Fibroblast of mammary gland (primary cell): ENCODE measurements around the gene CHMP6.

Experiments used
- DNase-seq: peaks from one replicate; pipeline ENCODE4 v3.0.0-alpha.2; 2010; ENCODE audit warnings: low read depth
- H3K4me3 ChIP-seq: 2 replicates; pipeline ENCODE4 v1.5.1; 2011; ENCODE audit warnings: low read depth, mild to moderate bottlenecking, low read length, moderate library complexity; ENCODE audit not compliant: control insufficient read depth
- CTCF ChIP-seq: conservative IDR thresholded peaks from 2 replicates; pipeline ENCODE4 v1.5.1; 2011; ENCODE audit warnings: low read depth, low read length, inconsistent platforms; ENCODE audit not compliant: control insufficient read depth, insufficient read depth

The CHMP6 gene

GRCh38 chr17:80967404-80967872 lies 24.2 kb upstream of the CHMP6 start:
- H3K4me3 ChIP-seq, result no peak overlapping the region
- no peak for DNase-seq
- no peak for TF ChIP-seq CTCF

GRCh38 chr17:80968602-80969029 lies 23.0 kb upstream of the CHMP6 start:
- no peak for TF ChIP-seq CTCF
- no peak for DNase-seq
- no peak overlapping the region for H3K4me3 ChIP-seq

- TF ChIP-seq CTCF, result no peak
Measured at GRCh38 chr17:80969030-80969673, 22.5 kb upstream of the CHMP6 start.

GRCh38 chr17:80969674-80970043 lies 22.0 kb upstream of the CHMP6 start:
- DNase-seq, result no peak
- no peak for TF ChIP-seq CTCF
- no peak overlapping the region for H3K4me3 ChIP-seq

More at GRCh38 chr17:80969030-80969673, 22.5 kb upstream of the CHMP6 start:
- DNase-seq, result no peak
- H3K4me3 ChIP-seq, result no peak overlapping the region

GRCh38 chr17:80970044-80970761 lies 21.4 kb upstream of the CHMP6 start:
- TF ChIP-seq CTCF, result peak; percentile 40
- H3K4me3 ChIP-seq, result no peak overlapping the region
- no peak for DNase-seq

GRCh38 chr17:80970762-80971703 lies 20.6 kb upstream of the CHMP6 start:
- DNase-seq, result no peak
- H3K4me3 ChIP-seq, result no peak overlapping the region
- no peak for TF ChIP-seq CTCF
